ENCODE results near the gene GDA. TPM values are rescaled to one million over a fixed set of nuclear protein-coding genes. Genes with fewer than 3 reads are reported as not detected.

GDA gene
- total and polyA plus RNA-seq, 4 donors: 0.37 to 24.4 (median 19.5) TPM

- no peak for DNase-seq (ENCODE audit: low spot score)
- no peak overlapping the region for H3K4me3 ChIP-seq (ENCODE audit: low read depth in 1 of 3, low read length in 3 of 3)
- H3K36me3 ChIP-seq (ENCODE audit: control insufficient read depth in 4 of 4, insufficient read depth in 3 of 4, low read depth in 1 of 4, low read length in 3 of 4): peaks cover 7 to 37% (median 32%) of the 10 kb centered on the region in 4 donors
- no peak overlapping the region for H3K9ac ChIP-seq (ENCODE audit: low read depth in 1 of 2, low read length in 2 of 2)
- H3K9me3 ChIP-seq (ENCODE audit: control insufficient read depth in 4 of 4, low read length in 3 of 4): no peaks in the 10 kb centered on the region
- H3K27me3 ChIP-seq (ENCODE audit: control insufficient read depth in 4 of 4, insufficient read depth in 4 of 4, low read length in 3 of 4): no peaks in the 10 kb centered on the region
- WGBS: 89% methylated on average over 1 of the region's 1 CpG
- no peak overlapping the region for H3K27ac ChIP-seq (ENCODE audit: low read depth in 1 of 2, low read length in 2 of 2)
- no peaks in the 10 kb centered on the region for H3K4me1 ChIP-seq (ENCODE audit: control insufficient read depth in 4 of 4, insufficient read depth in 4 of 4, low read length in 3 of 4)
- no peak for TF ChIP-seq SP1 (IDR thresholded peaks at IDR 0.05)
- TF ChIP-seq, protein P1, sequence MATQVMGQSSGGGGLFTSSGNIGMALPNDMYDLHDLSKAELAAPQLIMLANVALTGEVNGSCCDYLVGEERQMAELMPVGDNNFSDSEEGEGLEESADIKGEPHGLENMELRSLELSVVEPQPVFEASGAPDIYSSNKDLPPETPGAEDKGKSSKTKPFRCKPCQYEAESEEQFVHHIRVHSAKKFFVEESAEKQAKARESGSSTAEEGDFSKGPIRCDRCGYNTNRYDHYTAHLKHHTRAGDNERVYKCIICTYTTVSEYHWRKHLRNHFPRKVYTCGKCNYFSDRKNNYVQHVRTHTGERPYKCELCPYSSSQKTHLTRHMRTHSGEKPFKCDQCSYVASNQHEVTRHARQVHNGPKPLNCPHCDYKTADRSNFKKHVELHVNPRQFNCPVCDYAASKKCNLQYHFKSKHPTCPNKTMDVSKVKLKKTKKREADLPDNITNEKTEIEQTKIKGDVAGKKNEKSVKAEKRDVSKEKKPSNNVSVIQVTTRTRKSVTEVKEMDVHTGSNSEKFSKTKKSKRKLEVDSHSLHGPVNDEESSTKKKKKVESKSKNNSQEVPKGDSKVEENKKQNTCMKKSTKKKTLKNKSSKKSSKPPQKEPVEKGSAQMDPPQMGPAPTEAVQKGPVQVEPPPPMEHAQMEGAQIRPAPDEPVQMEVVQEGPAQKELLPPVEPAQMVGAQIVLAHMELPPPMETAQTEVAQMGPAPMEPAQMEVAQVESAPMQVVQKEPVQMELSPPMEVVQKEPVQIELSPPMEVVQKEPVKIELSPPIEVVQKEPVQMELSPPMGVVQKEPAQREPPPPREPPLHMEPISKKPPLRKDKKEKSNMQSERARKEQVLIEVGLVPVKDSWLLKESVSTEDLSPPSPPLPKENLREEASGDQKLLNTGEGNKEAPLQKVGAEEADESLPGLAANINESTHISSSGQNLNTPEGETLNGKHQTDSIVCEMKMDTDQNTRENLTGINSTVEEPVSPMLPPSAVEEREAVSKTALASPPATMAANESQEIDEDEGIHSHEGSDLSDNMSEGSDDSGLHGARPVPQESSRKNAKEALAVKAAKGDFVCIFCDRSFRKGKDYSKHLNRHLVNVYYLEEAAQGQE (IDR thresholded peaks at IDR 0.05): no peak
- TF ChIP-seq RXRA (IDR thresholded peaks at IDR 0.05): no peak
- no peak for TF ChIP-seq GABPA (IDR thresholded peaks at IDR 0.05 in 1 of 2, conservative IDR thresholded peaks at IDR 0.05 in 1 of 2)
- TF ChIP-seq, protein P2, sequence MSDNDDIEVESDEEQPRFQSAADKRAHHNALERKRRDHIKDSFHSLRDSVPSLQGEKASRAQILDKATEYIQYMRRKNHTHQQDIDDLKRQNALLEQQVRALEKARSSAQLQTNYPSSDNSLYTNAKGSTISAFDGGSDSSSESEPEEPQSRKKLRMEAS (IDR thresholded peaks at IDR 0.05): no peak
- no peak for TF ChIP-seq JUND (IDR thresholded peaks at IDR 0.05)
- no peak for TF ChIP-seq ATF3 (IDR thresholded peaks at IDR 0.05)
- no peak for TF ChIP-seq RAD21 (IDR thresholded peaks at IDR 0.05)
- TF ChIP-seq NR2F2 (IDR thresholded peaks at IDR 0.05): no peak
- TF ChIP-seq CTCF (IDR thresholded peaks at IDR 0.05; ENCODE audit: low read depth, low read length, missing input control): no peak
- no peak for TF ChIP-seq YY1 (IDR thresholded peaks at IDR 0.05)
Observed at GRCh38 chr9:72220589-72220988, 71.3 kb downstream of the GDA start.

GRCh38 chr9:72226146-72226812 is 77.0 kb downstream of the GDA start:
- WGBS: 94% methylated on average over 2 of the region's 2 CpGs
- H3K27me3 ChIP-seq (ENCODE audit: control insufficient read depth in 4 of 4, insufficient read depth in 4 of 4, low read length in 3 of 4): no peaks in the 10 kb centered on the region
- H3K4me1 ChIP-seq (ENCODE audit: control insufficient read depth in 4 of 4, insufficient read depth in 4 of 4, low read length in 3 of 4): peaks cover 2 to 12% (median 8%) of the 10 kb centered on the region in 4 donors
- peaks cover 0 to 15% (median 12%) of the 10 kb centered on the region in 4 donors for H3K36me3 ChIP-seq (ENCODE audit: control insufficient read depth in 4 of 4, insufficient read depth in 3 of 4, low read depth in 1 of 4, low read length in 3 of 4)
- no peak overlapping the region for H3K9ac ChIP-seq (ENCODE audit: low read depth in 1 of 2, low read length in 2 of 2)
- no peak overlapping the region for H3K4me3 ChIP-seq (ENCODE audit: low read depth in 1 of 3, low read length in 3 of 3)
- H3K27ac ChIP-seq (ENCODE audit: low read depth in 1 of 2, low read length in 2 of 2): no peak overlapping the region
- H3K9me3 ChIP-seq (ENCODE audit: control insufficient read depth in 4 of 4, low read length in 3 of 4): no peaks in the 10 kb centered on the region
- TF ChIP-seq NR2F2 (IDR thresholded peaks at IDR 0.05) (no peak), ATF3 (IDR thresholded peaks at IDR 0.05) (no peak), CTCF (IDR thresholded peaks at IDR 0.05; ENCODE audit: low read depth, low read length, missing input control) (no peak), EGR1 (IDR thresholded peaks at IDR 0.05; ENCODE audit: low read depth in 2 of 2) (no peak), TAF1 (conservative IDR thresholded peaks at IDR 0.05) (no peak), RXRA (IDR thresholded peaks at IDR 0.05) (no peak)
- TF ChIP-seq, protein P2 (IDR thresholded peaks at IDR 0.05): no peak
- DNase-seq (ENCODE audit: low spot score): no peak
